ENCODE measurements around the gene TYK2.

DNA sequence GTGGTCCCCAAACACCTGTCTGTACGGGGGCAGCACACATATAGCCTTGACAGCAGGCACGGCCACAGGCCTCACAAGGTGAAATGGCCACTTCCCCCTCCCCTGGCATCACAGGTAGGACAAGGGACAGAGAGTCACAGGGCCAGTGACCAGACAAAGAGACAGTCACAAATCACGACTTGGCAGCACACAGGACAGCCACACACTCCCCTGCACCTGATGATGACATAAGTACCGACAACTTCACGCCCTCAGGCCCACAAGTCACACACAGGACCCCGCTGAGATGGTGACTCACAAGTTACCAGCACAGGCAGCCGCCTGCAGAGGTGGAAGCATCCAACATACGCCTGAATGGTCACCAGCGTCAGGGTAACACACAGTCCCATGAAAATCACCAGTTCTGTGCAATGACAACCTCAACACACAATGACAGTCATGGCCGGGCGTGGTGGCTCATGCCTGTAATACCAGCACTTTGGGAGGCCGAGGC is 16.5 kb downstream of the TYK2 start:
- TF ChIP-seq POLR2A (IDR thresholded peaks at IDR 0.05) (no peak), EP300 (IDR thresholded peaks at IDR 0.05) (no peak)
- TF ChIP-seq, protein P1, sequence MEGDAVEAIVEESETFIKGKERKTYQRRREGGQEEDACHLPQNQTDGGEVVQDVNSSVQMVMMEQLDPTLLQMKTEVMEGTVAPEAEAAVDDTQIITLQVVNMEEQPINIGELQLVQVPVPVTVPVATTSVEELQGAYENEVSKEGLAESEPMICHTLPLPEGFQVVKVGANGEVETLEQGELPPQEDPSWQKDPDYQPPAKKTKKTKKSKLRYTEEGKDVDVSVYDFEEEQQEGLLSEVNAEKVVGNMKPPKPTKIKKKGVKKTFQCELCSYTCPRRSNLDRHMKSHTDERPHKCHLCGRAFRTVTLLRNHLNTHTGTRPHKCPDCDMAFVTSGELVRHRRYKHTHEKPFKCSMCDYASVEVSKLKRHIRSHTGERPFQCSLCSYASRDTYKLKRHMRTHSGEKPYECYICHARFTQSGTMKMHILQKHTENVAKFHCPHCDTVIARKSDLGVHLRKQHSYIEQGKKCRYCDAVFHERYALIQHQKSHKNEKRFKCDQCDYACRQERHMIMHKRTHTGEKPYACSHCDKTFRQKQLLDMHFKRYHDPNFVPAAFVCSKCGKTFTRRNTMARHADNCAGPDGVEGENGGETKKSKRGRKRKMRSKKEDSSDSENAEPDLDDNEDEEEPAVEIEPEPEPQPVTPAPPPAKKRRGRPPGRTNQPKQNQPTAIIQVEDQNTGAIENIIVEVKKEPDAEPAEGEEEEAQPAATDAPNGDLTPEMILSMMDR (IDR thresholded peaks at IDR 0.05) = no peak

Measured in ovary (tissue), 3 donors.